HL-60 (cell line): ENCODE results near the gene EGR4.
"Not testable (repeated sequence)": the region's sequence is repeated elsewhere in the genome, so short reads cannot be mapped to it uniquely, and the experiment has no call there.

Experiments
- DNase-seq, 2 experiments: peaks; one replicate each; pipeline ENCODE4 v3.0.0-alpha.2; 2010 to 2020; ENCODE audit warnings: low read depth in 1 of 2, low spot score in 1 of 2
- H3K27ac ChIP-seq: fragments of 250-450 bp; sonication (Bioruptor Pico); replicated peaks from 2 replicates; pipeline ENCODE4 v1.5.1; 2020; ENCODE audit warnings: mild to moderate bottlenecking, moderate library complexity
- H3K27me3 ChIP-seq: fragments of 250-450 bp; sonication (Bioruptor Pico); 2 replicates; pipeline ENCODE4 v1.5.1; 2021; ENCODE audit warnings: mild to moderate bottlenecking, moderate library complexity; ENCODE audit not compliant: insufficient read depth, poor library complexity, severe bottlenecking
- H3K4me3 ChIP-seq: replicated peaks from 2 replicates; pipeline ENCODE4 v1.5.1; 2011; ENCODE audit warnings: mild to moderate bottlenecking, control low read depth, low read length; ENCODE audit not compliant: insufficient read depth
- GABPA ChIP-seq: IDR thresholded peaks from 2 replicates; pipeline ENCODE4 v1.6.1; 2012; ENCODE audit warnings: low read depth
- POLR2AphosphoS5 ChIP-seq: IDR thresholded peaks from 2 replicates; pipeline ENCODE4 v1.6.1; 2012; ENCODE audit warnings: low read depth
- REST ChIP-seq: IDR thresholded peaks from 2 replicates; pipeline ENCODE4 v1.6.1; 2012; ENCODE audit warnings: low read depth; ENCODE audit not compliant: insufficient replicate concordance
- SPI1 ChIP-seq: IDR thresholded peaks from 2 replicates; pipeline ENCODE4 v1.6.1; 2012; ENCODE audit warnings: low read depth, mild to moderate bottlenecking, borderline replicate concordance
- TF ChIP-seq, protein P1 (sequence below): IDR thresholded peaks from one replicate; pipeline ENCODE4 v1.5.1; 2011; ENCODE audit warnings: low read length, control low read depth, inconsistent platforms; ENCODE audit not compliant: insufficient read depth

The EGR4 gene

GRCh38 chr2:73264783-73265182 lies 28.6 kb downstream of the EGR4 start:
- no peak for DNase-seq
- TF ChIP-seq REST = no peak
- TF ChIP-seq SPI1 = no peak
- no peak for TF ChIP-seq POLR2AphosphoS5
- TF ChIP-seq GABPA = no peak
- TF ChIP-seq, protein P1, sequence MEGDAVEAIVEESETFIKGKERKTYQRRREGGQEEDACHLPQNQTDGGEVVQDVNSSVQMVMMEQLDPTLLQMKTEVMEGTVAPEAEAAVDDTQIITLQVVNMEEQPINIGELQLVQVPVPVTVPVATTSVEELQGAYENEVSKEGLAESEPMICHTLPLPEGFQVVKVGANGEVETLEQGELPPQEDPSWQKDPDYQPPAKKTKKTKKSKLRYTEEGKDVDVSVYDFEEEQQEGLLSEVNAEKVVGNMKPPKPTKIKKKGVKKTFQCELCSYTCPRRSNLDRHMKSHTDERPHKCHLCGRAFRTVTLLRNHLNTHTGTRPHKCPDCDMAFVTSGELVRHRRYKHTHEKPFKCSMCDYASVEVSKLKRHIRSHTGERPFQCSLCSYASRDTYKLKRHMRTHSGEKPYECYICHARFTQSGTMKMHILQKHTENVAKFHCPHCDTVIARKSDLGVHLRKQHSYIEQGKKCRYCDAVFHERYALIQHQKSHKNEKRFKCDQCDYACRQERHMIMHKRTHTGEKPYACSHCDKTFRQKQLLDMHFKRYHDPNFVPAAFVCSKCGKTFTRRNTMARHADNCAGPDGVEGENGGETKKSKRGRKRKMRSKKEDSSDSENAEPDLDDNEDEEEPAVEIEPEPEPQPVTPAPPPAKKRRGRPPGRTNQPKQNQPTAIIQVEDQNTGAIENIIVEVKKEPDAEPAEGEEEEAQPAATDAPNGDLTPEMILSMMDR = no peak
- no peaks in the 10 kb centered on the region for H3K27me3 ChIP-seq
- no peak overlapping the region for H3K4me3 ChIP-seq
- no peak overlapping the region for H3K27ac ChIP-seq

- TF ChIP-seq, protein P1 = no peak
- TF ChIP-seq POLR2AphosphoS5 = no peak
- no peak for TF ChIP-seq SPI1
- TF ChIP-seq GABPA = no peak
- no peak for TF ChIP-seq REST
- no peak for DNase-seq
- Histone ChIP-seq H3K27ac (no peak overlapping the region), H3K4me3 (no peak overlapping the region), H3K27me3 (no peaks in the 10 kb centered on the region)
Observed at GRCh38 chr2:73264332-73264606, 29.1 kb downstream of the EGR4 start.

DNA sequence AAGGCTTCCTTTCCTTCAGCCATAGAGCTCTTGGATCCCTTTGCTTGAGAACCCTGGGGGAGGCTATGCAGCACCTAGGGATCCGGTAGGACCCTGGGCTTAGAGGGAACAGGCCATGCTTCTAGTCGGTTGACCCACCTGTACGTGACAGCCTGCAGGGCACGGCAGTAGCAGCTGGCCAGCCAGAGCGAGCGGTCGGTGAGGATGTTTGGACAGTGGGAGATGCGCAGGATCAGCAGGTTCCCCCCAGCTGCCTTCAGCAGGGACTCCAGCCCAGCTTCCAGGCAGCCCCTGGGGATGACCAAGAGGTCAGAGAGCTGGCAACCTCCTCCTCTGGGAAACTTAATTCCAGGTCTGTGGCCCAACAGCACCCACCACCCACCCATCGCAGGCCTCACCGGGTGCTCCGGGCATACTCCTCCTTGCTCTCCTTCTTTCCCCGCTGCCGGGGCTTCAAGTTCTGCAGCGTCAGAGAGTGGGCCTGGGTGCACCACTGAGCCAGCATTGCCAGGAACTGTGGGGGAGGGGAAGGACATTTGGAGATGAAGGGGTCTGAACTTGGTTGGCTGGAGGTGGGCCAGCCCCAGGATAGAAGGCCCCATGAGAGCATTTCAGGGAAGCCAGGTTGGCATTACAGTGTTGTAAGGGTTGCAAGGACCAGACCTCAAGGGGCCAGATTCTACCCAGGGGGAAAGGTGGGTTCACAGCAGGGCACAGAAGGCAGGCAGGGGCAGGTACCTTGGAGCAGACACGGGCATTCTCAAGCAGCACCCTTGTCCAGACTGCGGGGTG lies 29.6 kb downstream of the EGR4 start:
- Histone ChIP-seq H3K27me3 (no peaks in the 10 kb centered on the region), H3K27ac (no peak overlapping the region), H3K4me3 (no peak overlapping the region)
- TF ChIP-seq GABPA = no peak
- TF ChIP-seq POLR2AphosphoS5 = no peak
- TF ChIP-seq, protein P1 = no peak
- no peak for TF ChIP-seq REST
- no peak for TF ChIP-seq SPI1
- DNase-seq = no peak

DNA sequence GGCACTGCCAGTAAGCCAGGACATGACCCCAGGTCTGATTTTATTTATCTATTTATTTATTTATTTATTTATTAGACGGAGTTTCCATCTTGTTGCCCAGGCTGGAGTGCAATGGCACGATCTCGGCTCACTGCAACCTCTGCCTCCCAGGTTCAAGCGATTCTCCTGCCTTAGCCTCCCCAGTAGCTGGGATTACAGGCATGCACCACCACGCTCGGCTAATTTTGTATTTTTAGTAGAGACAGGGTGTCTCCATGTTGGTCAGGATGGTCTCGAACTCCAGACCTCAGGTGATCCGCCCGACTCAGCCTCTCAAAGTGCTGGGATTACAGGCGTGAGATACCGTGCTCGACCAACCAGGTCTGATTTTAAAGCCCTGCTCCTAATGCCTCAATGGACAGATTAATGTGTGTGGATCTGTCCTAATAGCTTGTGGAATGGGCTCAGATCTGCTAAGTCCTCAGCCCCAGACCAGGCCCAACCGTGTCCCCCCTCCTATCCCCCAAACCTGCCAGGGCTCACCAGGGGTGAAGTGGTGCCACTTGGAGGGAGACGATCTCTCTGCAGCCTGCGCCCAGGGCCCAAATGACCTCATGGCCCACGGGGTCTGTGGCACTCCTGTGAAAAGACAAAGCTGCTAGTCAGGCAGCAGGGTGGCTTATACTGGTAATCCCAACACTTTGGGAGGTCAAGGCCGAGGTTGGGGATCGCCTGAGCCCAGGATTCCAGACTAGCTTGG lies 30.5 kb downstream of the EGR4 start:
- not testable (repeated sequence) for H3K27me3 ChIP-seq, DNase-seq, H3K27ac ChIP-seq, H3K4me3 ChIP-seq
